Vagina (tissue), 2 donors: Measurements from ENCODE around the gene MSANTD4.

ENCODE experiments used
- CTCF ChIP-seq, 3 experiments: fragments of 450-650 bp in 2 of 3; fragments of 200-600 bp in 1 of 3; sonication (generic) in 1 of 3; IDR thresholded peaks; one replicate each; pipeline ENCODE4 v1.5.1; 2017 to 2019; ENCODE audit warnings: antibody characterized with exemption in 3 of 3, mild to moderate bottlenecking in 2 of 3, moderate library complexity in 2 of 3
- POLR2AphosphoS5 ChIP-seq, 2 donors: sonication (generic); formaldehyde crosslinking; IDR thresholded peaks; one replicate each; pipeline ENCODE4 v1.9.0; 2017; ENCODE audit warnings: antibody characterized with exemption in 2 of 2, mild to moderate bottlenecking in 2 of 2, low read depth in 1 of 2; ENCODE audit not compliant: insufficient read depth in 1 of 2

DNA sequence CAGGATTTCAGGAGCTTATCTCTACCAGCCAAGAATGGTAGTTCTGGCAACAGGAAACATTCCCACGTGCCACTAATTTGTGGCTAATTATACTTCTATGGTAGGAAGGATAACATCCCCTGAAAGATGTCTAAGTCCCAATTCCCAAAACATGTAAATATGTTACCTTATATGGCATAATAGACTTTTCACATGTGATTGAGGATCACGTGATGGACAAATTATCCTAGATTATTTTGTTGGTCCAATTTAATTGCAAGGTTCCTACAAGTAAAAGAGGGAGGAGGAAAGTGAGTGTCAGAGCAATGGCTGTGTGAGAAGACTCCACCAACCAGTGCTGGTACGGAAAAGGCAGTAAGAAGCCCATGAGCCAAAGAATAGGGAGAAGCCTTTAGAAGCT lies 9.9 kb upstream of the MSANTD4 start:
- TF ChIP-seq CTCF (IDR thresholded peaks at IDR 0.05) (no peak), POLR2AphosphoS5 (IDR thresholded peaks at IDR 0.05; ENCODE audit: insufficient read depth in 1 of 2, low read depth in 1 of 2) (no peak)
